ENCODE data around the gene SAA2. TPM values are rescaled to one million over a fixed set of nuclear protein-coding genes. Genes with fewer than 3 reads are reported as not detected.

SAA2 gene
- polyA plus RNA-seq, 1 experiment = not detected

DNA sequence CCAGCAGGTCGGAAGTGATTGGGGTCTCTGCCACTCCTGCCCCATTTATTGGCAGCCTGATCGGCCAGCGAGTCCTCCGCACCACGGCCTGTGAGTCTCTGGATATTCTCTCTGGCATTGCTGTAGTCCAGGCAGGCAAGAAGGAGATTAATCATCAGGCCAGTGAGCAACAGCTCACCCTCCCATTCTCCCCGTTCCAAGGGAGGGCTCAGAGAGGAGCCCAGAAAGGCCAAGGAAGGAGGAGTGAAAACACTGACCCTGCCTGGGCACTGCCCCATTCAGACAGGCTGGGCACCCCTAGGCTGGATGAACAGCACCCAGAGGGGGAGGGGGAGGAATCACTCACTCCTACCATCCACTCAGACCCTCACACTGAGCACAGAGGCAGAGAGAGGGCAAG is 3.1 kb downstream of the SAA2 start:
- no peaks in the 10 kb centered on the region for H3K9me3 ChIP-seq (ENCODE audit: control insufficient read depth, insufficient read depth, low read length)
- ChIA-PET POLR2A (no interaction called here), CTCF (interaction anchor here (0.6 to 0.9 kb wide), 2 partner anchors 201 to 406 kb away, joined by 3 read pairs; no protein-coding TSS in a partner anchor)
- DNase-seq (ENCODE audit: low read depth, low spot score) = no peak
- H3K27ac ChIP-seq (ENCODE audit: low read depth, low read length) = no peak overlapping the region
- peaks cover 7% of the 10 kb centered on the region for H3K27me3 ChIP-seq (ENCODE audit: control insufficient read depth, insufficient read depth, low read length)
- H3K4me3 ChIP-seq (ENCODE audit: low read depth, low read length) = no peak overlapping the region
- TF ChIP-seq CTCF (IDR thresholded peaks at IDR 0.05; ENCODE audit: low read depth, low read length) = no peak

DNA sequence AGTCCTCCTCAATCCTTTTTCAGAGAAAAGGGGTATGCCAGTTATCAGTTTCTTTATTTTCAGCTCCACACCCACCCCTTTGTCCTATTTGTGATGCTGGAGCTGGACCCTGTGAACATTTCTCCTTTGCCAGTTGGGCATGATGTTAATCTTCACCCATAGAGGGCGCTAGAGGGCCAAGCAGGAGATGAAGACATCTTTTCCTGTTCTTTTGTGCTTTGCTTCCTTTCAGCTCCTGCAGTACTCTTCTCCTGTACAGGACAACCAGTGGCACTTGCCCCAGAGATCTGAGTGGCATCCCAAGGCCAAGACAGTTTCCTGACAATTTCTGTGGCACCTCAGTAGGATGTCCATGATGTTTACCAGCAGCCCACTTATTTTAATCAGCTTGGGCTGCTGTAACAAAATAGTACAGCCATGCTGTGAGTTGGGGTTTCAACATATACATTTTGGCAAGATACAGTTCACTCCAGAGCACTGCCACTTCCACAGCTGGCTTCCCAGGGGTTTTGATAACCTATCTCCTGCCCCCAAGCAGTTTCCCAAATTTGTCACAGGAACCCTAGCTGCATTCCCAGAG is 4.6 kb downstream of the SAA2 start:
- DNase-seq (ENCODE audit: low read depth, low spot score) = peak; percentile 45
- Histone ChIP-seq H3K27ac (ENCODE audit: low read depth, low read length) (no peak overlapping the region), H3K4me3 (ENCODE audit: low read depth, low read length) (no peak overlapping the region), H3K9me3 (ENCODE audit: control insufficient read depth, insufficient read depth, low read length) (no peaks in the 10 kb centered on the region), H3K27me3 (ENCODE audit: control insufficient read depth, insufficient read depth, low read length) (peaks cover 8% of the 10 kb centered on the region)
- peak; percentile 92 for TF ChIP-seq CTCF (IDR thresholded peaks at IDR 0.05; ENCODE audit: low read depth, low read length)
- CTCF ChIA-PET = interaction anchor here (0.5 to 2.1 kb wide), 43 partner anchors 9 to 997 kb away, joined by 3 to 11 read pairs (median 4); partner anchors contain the start of genes MRGPRX4 and TSG101
- POLR2A ChIA-PET = interaction anchor here (0.8 kb wide), 1 partner anchor 150 kb away, joined by 3 read pairs; the partner anchor contains the start of gene LDHA

GRCh38 chr11:18239655-18240054 is 8.8 kb downstream of the SAA2 start:
- POLR2A ChIA-PET = no interaction called here
- no peaks in the 10 kb centered on the region for H3K9me3 ChIP-seq (ENCODE audit: control insufficient read depth, insufficient read depth, low read length)
- TF ChIP-seq CTCF (IDR thresholded peaks at IDR 0.05; ENCODE audit: low read depth, low read length) = no peak
- CTCF ChIA-PET = no interaction called here
- H3K27me3 ChIP-seq (ENCODE audit: control insufficient read depth, insufficient read depth, low read length) = peaks cover 4% of the 10 kb centered on the region
- H3K27ac ChIP-seq (ENCODE audit: low read depth, low read length) = no peak overlapping the region
- no peak for DNase-seq (ENCODE audit: low read depth, low spot score)
- H3K4me3 ChIP-seq (ENCODE audit: low read depth, low read length) = no peak overlapping the region

GRCh38 chr11:18236664-18237356 is 11.7 kb downstream of the SAA2 start, which contains the start of gene SAA4:
Gene SAA4, minus strand, starts transcription at chr11:18236802. Its CDS starts 876 bp downstream, at chr11:18235926.
- H3K9me3 ChIP-seq (ENCODE audit: control insufficient read depth, insufficient read depth, low read length) = no peaks in the 10 kb centered on the region
- H3K4me3 ChIP-seq (ENCODE audit: low read depth, low read length) = no peak within 1 kb of the TSS
- ChIA-PET POLR2A (no interaction called here), CTCF (interaction anchor here (0.7 kb wide), 1 partner anchor 246 kb away, joined by 4 read pairs; no protein-coding TSS in a partner anchor)
- TF ChIP-seq CTCF (IDR thresholded peaks at IDR 0.05; ENCODE audit: low read depth, low read length) = no peak
- no peak for DNase-seq (ENCODE audit: low read depth, low spot score)
- peaks cover 4% of the 10 kb centered on the region for H3K27me3 ChIP-seq (ENCODE audit: control insufficient read depth, insufficient read depth, low read length)
- no peak within 1 kb of the TSS for H3K27ac ChIP-seq (ENCODE audit: low read depth, low read length)

All from AG04450 (cell line).